Stimulated activated CD4-positive, alpha-beta T cell treated with anti-CD3 and anti-CD28 coated beads, Interleukin-12 subunit alpha, Interleukin-12 subunit beta, amount 100 ng/mL, for 4 hours (primary cell): ENCODE results near the gene KCNMA1.

Experiments used
- DNase-seq: peaks from one replicate; pipeline ENCODE4 v3.0.0-alpha.2; 2020

Gene KCNMA1

GRCh38 chr10:77386365-77386764, 251.2 kb downstream of the KCNMA1 start:
- DNase-seq: no peak

DNA sequence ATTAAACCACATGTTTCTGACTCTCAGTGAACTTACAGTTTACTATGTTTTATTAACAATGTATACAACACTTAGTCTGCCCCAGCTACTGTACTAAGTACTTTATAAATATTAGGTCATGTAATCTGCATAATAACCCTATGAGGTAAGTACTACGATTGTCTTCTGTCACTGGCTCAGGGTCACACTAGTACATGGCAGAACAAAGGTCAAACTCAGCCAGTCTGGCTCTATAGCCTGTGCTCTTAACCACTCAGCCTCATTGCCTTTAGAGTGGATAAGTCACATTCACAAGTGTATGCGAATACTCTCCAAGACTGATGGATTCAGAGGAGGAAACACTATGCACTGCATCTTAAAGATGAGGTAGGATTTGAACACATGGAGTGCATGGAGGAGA, 252.3 kb downstream of the KCNMA1 start:
- no peak for DNase-seq

DNA sequence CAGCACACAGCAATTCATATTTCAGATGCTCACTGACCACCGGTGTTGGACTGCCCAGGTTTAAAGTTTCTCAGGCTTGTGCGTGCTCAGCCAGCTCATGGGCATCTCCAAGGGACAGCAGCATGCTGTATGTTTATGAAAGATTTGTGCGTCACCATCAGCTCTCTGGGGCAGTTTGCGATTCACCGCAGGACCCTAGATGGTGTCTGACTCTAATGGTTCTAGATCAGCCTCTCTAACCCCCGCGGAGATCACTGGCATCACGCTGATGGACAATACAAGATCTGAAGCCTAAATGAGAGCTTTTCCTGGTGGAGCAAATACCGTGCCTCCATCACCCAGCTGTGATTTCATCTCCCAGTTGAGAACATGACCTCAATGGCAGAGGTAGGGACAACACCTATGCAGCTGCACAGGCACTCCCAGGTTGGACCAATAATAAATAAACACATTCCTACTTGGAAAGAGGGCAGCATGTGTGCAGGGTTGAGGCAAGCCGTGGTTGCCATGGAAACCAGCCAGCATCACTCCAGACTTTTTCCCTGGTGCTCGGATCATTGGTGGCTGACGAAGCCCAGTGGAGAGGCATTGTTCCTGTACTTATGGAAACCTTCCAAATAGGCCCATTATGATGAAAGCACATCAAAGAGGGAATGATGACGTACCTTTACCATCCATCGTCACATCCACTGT, 253.6 kb downstream of the KCNMA1 start:
- DNase-seq: no peak

DNA sequence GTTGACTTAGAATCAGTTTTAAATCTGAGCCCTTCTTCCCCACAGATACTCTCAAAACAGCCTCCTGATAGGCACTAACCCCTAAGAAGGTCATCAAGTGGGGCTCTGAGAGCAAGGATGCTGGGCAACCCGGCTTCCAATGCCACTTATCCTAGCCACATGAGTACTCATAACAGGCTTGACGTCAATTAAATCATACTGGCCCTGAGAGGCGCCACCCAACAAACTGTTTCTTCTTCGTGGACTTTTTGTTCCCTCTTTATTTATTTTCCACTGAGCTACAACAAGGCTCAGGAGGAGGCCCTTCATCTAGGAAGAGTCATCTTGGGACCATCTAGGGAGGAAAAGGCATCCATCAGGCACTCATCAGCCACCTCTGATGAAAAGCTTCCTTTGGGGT, 255.9 kb downstream of the KCNMA1 start:
- DNase-seq: no peak

GRCh38 chr10:77380723-77381122, 256.9 kb downstream of the KCNMA1 start:
- DNase-seq: no peak

- no peak for DNase-seq
These were observed 257.4 kb downstream of the KCNMA1 start for GRCh38 chr10:77380191-77380590.

DNA sequence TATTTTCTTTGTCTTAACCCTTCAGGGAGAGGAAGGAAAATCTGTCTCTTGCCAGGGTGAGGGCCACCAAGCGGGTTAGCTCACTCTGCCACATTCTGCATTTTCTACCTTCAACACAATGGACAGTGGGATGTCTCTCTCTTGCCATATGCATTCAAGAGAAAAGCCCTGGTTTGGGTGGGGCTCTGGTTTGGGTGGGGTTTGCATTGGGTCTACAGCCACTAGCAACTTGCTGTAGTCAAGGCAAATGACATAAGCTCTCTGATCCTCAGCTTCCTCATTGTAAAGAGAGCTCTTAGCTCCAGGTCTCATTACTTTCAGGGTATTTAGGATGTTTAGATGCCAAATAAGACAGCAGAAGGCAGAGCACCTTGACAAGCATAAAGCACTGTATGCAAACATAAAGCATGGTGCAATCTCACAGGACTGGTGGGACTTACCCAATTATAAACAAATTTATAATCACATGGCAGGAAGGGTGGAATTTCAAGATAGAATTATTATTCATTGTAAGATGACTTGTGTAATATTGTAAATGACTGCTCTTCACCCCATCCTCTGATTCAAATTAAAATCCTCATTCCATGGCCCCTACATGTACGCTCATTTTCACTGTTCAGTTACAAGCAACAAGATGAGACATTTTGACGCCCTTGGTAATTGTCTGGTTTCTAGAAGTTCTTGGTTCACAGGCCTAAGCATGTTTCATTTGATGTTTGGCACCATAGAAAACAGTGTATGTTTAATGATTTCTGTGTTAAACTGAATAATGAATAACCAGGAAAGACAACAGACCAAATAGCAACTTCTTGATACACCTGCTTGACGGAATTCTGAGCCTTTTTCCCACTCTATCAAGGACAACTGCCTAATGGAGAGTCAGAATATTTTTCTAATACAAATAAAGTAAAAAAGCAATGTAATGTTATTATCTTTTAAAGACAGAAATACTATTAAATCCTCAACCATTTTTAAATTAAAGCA, 258.9 kb downstream of the KCNMA1 start:
- DNase-seq: no peak

GRCh38 chr10:77377678-77378352, 259.8 kb downstream of the KCNMA1 start:
- DNase-seq: no peak

GRCh38 chr10:77377034-77377433, 260.6 kb downstream of the KCNMA1 start:
- DNase-seq: no peak

DNA sequence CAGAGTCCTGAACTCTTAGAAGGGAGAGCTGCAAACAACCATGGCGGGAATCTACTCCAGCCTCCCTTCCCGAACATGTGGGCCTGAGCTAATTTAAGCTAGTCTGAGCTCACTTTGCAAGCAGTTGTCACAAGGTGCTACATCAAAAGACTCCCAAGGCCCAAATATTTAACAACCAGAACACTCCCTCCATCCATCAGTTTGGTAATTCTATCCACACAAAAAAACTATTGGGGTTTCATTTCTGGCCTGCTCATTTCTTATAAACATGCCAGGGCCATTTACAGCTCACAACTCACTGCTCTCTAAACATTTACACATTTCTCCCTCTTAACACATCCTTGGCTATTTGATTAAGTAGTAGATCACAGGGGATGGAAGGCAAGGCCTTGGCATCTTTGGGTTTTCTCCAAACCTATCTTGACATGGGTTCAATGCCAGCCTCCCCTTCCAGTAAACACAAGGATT, 263.4 kb downstream of the KCNMA1 start:
- DNase-seq: no peak

- DNase-seq: no peak
These were observed 265.5 kb downstream of the KCNMA1 start for GRCh38 chr10:77371848-77372799.

- DNase-seq: no peak
These were observed 266.2 kb downstream of the KCNMA1 start for GRCh38 chr10:77371421-77371820.

DNA sequence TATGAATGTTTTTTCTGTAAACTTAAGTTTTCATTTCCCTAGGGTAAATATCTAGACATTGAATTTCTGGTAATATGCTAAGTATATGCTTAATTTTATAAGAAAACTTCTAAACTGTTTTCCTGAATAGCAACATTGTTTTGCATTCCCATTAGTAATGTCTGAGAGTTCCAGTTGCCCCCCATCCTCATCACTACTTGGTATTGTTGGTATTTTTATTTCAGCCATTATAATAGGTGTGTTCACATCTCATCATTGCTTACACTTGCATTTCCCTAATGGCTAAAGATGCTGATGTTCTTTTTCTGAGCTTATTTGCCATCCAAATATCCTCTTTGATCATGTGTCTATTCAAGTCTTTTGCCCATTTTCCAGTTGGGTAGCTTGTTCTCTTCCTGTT, 269.6 kb downstream of the KCNMA1 start:
- DNase-seq: no peak

DNA sequence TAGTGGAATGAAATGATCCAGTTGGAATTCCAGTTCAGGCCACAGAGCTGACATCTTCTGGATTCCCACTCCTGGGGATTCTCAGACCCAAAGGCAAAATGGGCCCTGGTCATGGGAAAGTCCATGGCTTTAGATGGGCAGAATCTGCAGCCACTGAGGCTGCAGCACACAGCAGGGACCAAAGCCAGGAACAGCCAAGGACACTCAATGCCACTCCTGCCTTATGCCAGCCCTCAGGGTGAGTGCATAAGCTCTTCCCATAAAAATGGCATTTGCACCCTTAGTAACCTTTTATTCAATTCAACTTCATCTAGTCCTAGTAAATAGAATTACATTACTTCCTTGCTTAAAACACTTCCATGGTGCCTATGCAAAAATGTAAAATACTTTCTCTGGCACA, 274.4 kb downstream of the KCNMA1 start:
- DNase-seq: no peak

- no peak for DNase-seq
These were observed 275.8 kb downstream of the KCNMA1 start for GRCh38 chr10:77361831-77362230.

DNA sequence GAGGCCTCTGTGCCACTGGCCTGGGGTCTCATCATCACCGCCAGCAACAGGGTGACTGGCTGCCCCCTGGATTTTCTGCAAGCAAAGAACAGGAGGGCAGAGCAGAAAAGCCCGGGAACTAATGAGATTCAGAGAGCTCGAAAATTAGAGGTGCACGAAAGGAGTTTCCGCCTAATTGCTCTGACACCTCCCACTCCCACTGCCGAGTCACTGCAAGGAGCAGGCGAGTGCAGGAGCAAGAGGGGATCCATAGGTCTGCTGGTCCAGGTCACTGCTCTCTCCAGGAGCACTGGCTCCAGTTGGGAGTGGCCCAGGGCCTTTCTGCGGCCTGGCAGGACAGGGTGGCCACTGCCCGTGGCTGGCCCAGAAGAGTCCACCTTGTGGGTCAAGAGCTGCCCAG, 276.2 kb downstream of the KCNMA1 start:
- no peak for DNase-seq

- DNase-seq: no peak
These were observed 276.8 kb downstream of the KCNMA1 start for GRCh38 chr10:77360835-77361234.

- DNase-seq: no peak
These were observed 277.6 kb downstream of the KCNMA1 start for GRCh38 chr10:77359950-77360520.

DNA sequence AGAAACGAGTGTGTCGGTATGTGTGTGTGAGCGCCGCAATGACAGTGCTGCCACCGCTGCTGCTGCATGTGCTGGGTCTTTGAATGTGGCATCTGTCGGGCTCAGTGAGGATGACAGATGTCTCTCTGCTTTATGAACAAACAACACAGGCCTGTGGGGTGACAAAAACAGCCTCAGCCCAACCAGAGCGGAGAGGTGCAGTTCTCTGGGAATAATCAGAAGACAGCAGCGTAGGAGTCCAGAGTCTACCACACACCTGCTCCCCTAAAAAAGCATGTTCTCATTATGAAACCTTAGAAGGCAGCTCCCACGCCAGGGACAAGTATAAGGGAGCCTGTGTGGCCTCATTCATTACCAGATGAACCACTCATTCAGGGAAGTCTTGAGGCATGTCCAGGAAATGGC, 278.3 kb downstream of the KCNMA1 start:
- DNase-seq: no peak

- DNase-seq: no peak
These were observed 279.0 kb downstream of the KCNMA1 start for GRCh38 chr10:77358656-77359055.

- DNase-seq: no peak
These were observed 279.8 kb downstream of the KCNMA1 start for GRCh38 chr10:77357611-77358310.
